ENCODE results near the gene BRD8.
"Not testable (repeated sequence)": the region's sequence is repeated elsewhere in the genome, so short reads cannot be mapped to it uniquely, and the experiment has no call there.

Gene BRD8

GRCh38 chr5:138155977-138156376 is 22.5 kb downstream of the BRD8 start:
- not testable (repeated sequence) for DNase-seq

GRCh38 chr5:138149530-138149929 is 28.9 kb downstream of the BRD8 start:
- DNase-seq: no peak

GRCh38 chr5:138148811-138149210 is 29.6 kb downstream of the BRD8 start:
- no peak for DNase-seq

- not testable (repeated sequence) for DNase-seq
Observed at GRCh38 chr5:138143578-138143977, 34.9 kb downstream of the BRD8 start.

GRCh38 chr5:138141734-138142133 is 36.7 kb downstream of the BRD8 start:
- no peak for DNase-seq

- DNase-seq: no peak
Observed at GRCh38 chr5:138140268-138140667, 38.2 kb downstream of the BRD8 start.

GRCh38 chr5:138139781-138140090 is 38.7 kb downstream of the BRD8 start:
- DNase-seq: no peak

GRCh38 chr5:138138949-138139780 is 39.3 kb downstream of the BRD8 start, which contains the start of gene NME5:
NME5 (minus strand) TSS chr5:138139428; CDS start chr5:138138780, 648 bp downstream.
- DNase-seq: no peak

- DNase-seq: no peak
Observed at GRCh38 chr5:138132543-138132942, 45.9 kb downstream of the BRD8 start.

- DNase-seq: no peak
Observed at GRCh38 chr5:138129347-138129746, 49.1 kb downstream of the BRD8 start.

GRCh38 chr5:138128334-138128733 is 50.1 kb downstream of the BRD8 start:
- DNase-seq: no peak

GRCh38 chr5:138115254-138115653 is 63.2 kb downstream of the BRD8 start:
- no peak for DNase-seq

GRCh38 chr5:138111937-138112336 is 66.5 kb downstream of the BRD8 start:
- no peak for DNase-seq

- no peak for DNase-seq
Observed at GRCh38 chr5:138111181-138111580, 67.2 kb downstream of the BRD8 start.

GRCh38 chr5:138110266-138110963 is 68.0 kb downstream of the BRD8 start:
- DNase-seq: no peak

- DNase-seq: no peak
Observed at GRCh38 chr5:138109463-138110265, 68.8 kb downstream of the BRD8 start.

- DNase-seq: no peak
Observed at GRCh38 chr5:138107213-138107612, 71.2 kb downstream of the BRD8 start.

- no peak for DNase-seq
Observed at GRCh38 chr5:138105709-138106108, 72.7 kb downstream of the BRD8 start.

- no peak for DNase-seq
Observed at GRCh38 chr5:138103319-138103637, 75.2 kb downstream of the BRD8 start.

GRCh38 chr5:138102454-138103318 is 75.7 kb downstream of the BRD8 start:
- DNase-seq: no peak

GRCh38 chr5:138096997-138097828 is 81.2 kb downstream of the BRD8 start:
- no peak for DNase-seq

- DNase-seq: no peak
Observed at GRCh38 chr5:138096363-138096762, 82.1 kb downstream of the BRD8 start.
